ENCODE results near the gene FRMD3. TPM values are rescaled to one million over a fixed set of nuclear protein-coding genes. Genes with fewer than 3 reads are reported as not detected.
A peak's percentile ranks its signal among the peaks of the same experiment; 100 is the strongest.

The FRMD3 gene
- total and polyA plus RNA-seq, 8 donors = 1.0 to 3.7 (median 2.3) TPM

DNA sequence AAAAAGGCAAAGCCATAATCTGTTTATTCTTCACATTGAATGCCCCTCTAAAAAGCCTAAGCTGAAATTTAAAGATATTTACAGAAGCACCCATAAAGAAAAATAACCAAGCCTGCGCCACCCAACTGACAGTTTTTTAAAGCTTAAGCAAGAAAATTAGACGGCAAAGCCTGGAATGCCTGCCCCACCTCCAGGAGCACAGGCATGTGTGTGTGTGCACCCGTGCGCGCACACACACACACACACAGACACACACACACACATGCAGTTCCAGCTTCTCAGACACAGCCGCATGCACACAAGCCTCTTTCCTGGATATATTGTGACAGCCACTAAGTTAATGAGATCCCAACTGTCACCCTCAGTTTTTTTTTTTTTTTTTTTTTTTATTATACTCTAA is 88.2 kb downstream of the FRMD3 start:
- Histone ChIP-seq H3K9me3 (no peaks in the 10 kb centered on the region), H3K27me3 (no peaks in the 10 kb centered on the region), H3K27ac (no peak overlapping the region), H3K4me1 (no peaks in the 10 kb centered on the region), H3K36me3 (no peaks in the 10 kb centered on the region), H3K4me3 (no peak overlapping the region)
- intact Hi-C loops (cut with DNase I) = no loop called here
- ATAC-seq (no peak), DNase-seq (no peak)
- TF ChIP-seq, protein P1, sequence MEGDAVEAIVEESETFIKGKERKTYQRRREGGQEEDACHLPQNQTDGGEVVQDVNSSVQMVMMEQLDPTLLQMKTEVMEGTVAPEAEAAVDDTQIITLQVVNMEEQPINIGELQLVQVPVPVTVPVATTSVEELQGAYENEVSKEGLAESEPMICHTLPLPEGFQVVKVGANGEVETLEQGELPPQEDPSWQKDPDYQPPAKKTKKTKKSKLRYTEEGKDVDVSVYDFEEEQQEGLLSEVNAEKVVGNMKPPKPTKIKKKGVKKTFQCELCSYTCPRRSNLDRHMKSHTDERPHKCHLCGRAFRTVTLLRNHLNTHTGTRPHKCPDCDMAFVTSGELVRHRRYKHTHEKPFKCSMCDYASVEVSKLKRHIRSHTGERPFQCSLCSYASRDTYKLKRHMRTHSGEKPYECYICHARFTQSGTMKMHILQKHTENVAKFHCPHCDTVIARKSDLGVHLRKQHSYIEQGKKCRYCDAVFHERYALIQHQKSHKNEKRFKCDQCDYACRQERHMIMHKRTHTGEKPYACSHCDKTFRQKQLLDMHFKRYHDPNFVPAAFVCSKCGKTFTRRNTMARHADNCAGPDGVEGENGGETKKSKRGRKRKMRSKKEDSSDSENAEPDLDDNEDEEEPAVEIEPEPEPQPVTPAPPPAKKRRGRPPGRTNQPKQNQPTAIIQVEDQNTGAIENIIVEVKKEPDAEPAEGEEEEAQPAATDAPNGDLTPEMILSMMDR (IDR thresholded peaks at IDR 0.05) = no peak

DNA sequence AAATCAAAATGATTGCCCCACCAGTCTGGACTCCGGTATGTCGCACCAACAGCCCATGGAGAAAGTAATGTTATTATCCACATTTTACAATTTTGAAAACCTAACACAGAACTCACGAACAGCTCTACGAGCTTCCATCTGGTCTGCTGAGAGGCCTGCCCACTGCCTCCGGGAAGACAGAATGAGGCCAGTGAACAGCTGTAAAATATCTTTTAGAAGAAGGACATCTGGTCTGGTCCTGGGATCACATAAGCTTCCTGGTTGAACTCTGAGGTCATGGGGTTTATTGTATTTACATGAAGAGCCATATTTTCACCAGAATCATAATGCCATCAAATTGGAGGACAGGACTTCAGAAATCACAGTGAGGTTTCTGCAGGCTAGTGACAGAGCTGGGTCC is 89.0 kb downstream of the FRMD3 start:
- ATAC-seq = peak; percentile 12

DNA sequence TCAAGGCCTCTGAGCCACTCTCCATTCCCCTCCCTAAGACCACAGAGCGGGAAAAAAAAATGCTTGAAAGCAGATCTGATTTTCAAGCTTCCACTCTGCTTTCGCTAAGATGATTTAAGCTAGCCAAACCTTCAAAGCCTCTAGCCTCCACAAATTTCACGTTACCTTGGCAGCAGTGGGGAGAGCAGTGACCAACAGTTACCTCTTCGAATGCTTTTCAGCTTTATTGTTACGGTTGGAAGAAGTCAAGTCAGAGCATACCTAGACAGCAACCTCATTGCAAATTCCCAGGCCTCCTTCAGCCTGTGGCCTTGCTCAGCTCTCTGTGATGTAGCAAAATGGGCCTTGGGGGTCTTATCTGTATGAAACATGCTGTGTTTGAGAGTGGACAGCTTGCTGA is 89.6 kb downstream of the FRMD3 start:
- Histone ChIP-seq H3K4me1 (peaks cover 0 to 3% of the 10 kb centered on the region in 2 donors), H3K4me3 (no peak overlapping the region), H3K27ac (peak overlapping the region in 1 of 2 donors; percentile 7), H3K9me3 (no peaks in the 10 kb centered on the region), H3K27me3 (no peaks in the 10 kb centered on the region), H3K36me3 (no peaks in the 10 kb centered on the region)
- ATAC-seq = no peak
- no peak for DNase-seq
- intact Hi-C loops (cut with DNase I) = no loop called here
- TF ChIP-seq, protein P1 (IDR thresholded peaks at IDR 0.05) = no peak

More for the DNA sequence above, 89.0 kb downstream of the FRMD3 start:
- intact Hi-C loops (cut with DNase I) = no loop called here
- TF ChIP-seq, protein P1 (IDR thresholded peaks at IDR 0.05) = no peak
- Histone ChIP-seq H3K4me1 (peaks cover 0 to under 1% of the 10 kb centered on the region in 2 donors), H3K36me3 (no peaks in the 10 kb centered on the region), H3K27me3 (no peaks in the 10 kb centered on the region), H3K9me3 (no peaks in the 10 kb centered on the region), H3K4me3 (no peak overlapping the region), H3K27ac (peak overlapping the region in 1 of 2 donors; percentile 7)
- DNase-seq = no peak

DNA sequence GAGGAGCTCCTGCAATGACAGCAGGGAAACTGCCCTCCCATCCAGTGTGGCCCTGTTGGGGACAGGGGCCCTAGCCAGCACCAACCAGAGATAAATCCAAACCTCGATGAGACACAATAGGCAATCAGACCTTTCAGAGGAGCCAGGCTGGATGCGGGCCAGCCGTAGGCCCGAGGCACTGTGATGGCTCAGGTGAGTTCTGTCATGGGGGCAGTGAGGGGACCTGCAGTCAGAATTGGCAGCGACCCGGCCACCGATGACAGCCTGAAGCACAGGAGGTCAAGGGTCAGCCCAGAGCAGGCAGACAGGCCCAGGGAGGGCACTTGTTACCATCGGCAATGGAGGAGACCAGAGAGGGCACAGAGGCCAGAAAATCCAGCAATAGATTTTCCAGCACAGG is 90.8 kb downstream of the FRMD3 start:
- intact Hi-C loops (cut with DNase I) = no loop called here
- TF ChIP-seq, protein P1 (IDR thresholded peaks at IDR 0.05) = no peak
- Histone ChIP-seq H3K9me3 (no peaks in the 10 kb centered on the region), H3K27ac (no peak overlapping the region), H3K4me1 (peaks cover 0 to 3% of the 10 kb centered on the region in 2 donors), H3K27me3 (no peaks in the 10 kb centered on the region), H3K4me3 (no peak overlapping the region), H3K36me3 (no peaks in the 10 kb centered on the region)
- peak in 1 of 4 donors; percentile 38 for DNase-seq
- no peak for ATAC-seq

DNA sequence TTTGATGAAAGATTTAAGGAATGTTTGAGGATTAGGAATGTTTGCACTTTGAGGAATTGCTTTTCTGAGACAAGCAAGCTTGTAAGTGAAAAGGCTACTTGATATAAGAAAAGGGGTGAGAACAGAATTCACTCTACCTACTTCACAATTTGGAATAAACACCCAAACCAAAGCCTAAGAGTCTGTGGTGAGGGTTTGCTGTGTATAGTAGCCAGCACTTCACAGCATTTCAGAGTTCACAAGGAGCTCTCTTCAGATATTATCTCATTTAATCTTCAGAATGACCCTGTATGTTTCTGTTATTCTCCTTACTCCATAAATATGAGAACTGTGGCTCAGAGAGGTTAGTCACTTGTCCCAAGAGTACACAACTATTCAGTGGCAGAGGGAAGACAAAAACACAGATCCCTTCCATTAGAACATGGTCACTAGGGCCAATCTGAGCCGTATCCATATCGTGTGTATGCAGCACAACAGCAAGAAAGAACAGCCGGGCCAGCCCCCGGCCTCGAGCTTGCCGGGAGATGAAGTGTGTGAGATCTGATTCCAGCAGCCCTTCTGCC is 92.4 kb downstream of the FRMD3 start:
- TF ChIP-seq, protein P1 (IDR thresholded peaks at IDR 0.05) = no peak
- no peak overlapping the region for H3K4me3 ChIP-seq
- H3K9me3 ChIP-seq = no peaks in the 10 kb centered on the region
- H3K27me3 ChIP-seq = no peaks in the 10 kb centered on the region
- peaks cover 0 to 3% of the 10 kb centered on the region in 2 donors for H3K4me1 ChIP-seq
- no peak overlapping the region for H3K27ac ChIP-seq
- DNase-seq (no peak), ATAC-seq (no peak)
- no peaks in the 10 kb centered on the region for H3K36me3 ChIP-seq
- intact Hi-C loops (cut with DNase I) = no loop called here

All from left lung (tissue), 10 donors.